GM21528 (cell line): Measurements from ENCODE around the gene ARHGEF37.
"Not testable (repeated sequence)": the region's sequence is repeated elsewhere in the genome, so short reads cannot be mapped to it uniquely, and the experiment has no call there.

Source experiments
- ATAC-seq: cut with Tn5 transposase; IDR thresholded peaks from one replicate; pipeline ENCODE4 v1.9.1; 2021; ENCODE audit warnings: mild to moderate bottlenecking, moderate library complexity; ENCODE audit not compliant: unreplicated experiment, low FRiP score

ARHGEF37 gene

DNA sequence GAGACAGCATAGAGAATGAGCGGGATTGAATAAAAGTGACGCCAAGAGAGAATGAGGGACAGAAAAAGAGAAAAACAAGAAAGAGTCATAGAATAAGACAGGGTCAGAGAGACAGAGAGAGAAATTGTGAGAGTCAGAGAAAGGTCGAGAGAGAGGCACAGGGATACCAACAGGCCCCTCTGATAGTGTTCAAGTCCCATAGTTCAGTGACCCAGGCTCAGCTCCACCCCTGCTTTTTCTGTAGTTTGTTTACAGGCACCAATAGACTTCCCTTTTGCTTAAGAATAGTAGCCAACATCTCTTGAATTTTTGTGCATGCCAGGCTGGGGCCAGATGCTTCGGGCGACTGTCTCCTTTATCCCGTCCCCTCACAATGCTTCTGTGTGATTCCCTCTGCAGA lies 62.5 kb downstream of the ARHGEF37 start:
- no peak for ATAC-seq

GRCh38 chr5:149644629-149645028 lies 63.3 kb downstream of the ARHGEF37 start:
- ATAC-seq = no peak

GRCh38 chr5:149645236-149645635 lies 63.9 kb downstream of the ARHGEF37 start:
- ATAC-seq = no peak

- no peak for ATAC-seq
Observed at GRCh38 chr5:149645725-149646124, 64.4 kb downstream of the ARHGEF37 start.

- ATAC-seq = no peak
Observed at GRCh38 chr5:149646564-149646963, 65.3 kb downstream of the ARHGEF37 start.

DNA sequence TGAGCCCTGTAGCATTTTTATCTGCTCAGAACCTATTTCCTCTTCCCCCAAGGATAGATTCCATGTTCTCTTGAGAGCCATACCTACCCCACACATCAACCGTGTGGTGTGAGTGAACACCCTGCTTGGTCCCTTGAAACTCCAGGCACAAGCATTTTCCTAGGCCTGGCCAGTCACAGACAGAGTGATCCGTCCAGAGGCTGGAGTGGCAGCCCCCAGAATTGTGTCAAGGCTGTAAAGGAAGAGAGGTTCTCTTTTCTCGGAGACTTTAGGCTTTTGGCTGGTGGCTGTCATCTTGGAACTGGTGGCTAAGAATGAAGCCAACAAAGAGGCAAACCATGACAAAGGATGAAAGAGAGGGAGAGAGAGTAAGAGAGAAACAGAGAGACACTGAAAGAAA lies 66.0 kb downstream of the ARHGEF37 start:
- ATAC-seq = no peak

DNA sequence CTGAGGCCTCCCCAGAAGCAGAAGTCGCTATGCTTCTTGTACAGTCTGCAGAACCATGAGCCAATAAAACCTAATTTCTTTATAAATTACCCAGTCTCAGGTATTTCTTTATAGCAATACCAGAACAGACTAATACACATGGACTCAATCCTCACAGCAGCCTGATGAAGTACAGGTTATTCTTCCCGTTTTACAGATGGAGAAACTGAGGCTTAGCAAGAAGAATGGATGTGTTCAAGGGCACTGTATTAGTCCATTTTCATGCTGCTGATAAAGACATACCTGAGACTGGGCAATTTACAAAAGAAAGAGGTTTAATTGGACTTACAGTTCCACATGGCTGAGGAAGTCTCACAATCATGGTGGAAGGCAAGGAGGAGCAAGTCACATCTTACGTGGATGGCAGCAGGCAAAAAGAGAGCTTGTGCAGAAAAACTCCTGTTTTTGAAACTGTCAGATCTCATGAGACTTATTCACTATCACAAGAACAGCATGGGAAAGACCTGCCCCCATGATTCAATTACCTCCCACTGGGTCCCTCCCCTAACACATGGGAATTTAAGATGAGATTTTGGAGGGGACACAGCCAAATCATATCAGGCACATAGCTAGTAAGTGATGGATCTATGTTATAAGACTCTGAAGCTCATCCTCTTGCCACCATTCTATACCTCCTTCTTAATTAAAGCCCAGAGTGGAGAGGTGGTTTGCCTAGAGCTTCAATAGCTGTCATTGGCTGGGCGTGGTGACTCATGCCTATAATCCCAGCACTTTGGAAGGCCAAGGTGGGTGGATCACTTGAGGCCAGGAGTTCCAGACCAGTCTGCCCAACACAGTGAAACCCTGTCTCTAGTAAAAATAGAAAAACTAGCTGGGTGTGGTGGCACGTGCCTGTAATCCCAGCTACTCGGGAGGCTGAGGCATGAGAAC lies 67.4 kb downstream of the ARHGEF37 start:
- not testable (repeated sequence) for ATAC-seq

DNA sequence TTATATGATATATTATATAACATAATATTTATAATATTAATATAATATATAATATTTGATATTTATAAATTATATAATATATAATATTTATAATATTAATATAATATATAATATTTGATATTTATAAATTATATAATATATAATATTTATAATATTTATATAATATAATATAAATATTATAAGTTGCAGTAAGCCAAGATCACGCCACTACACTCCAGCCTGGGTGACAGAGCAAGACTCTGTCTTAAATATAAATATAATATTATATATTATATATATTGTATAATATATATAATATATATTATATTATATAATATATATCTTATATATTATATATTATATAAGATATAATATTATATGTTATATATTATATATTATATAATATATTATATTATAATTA lies 68.4 kb downstream of the ARHGEF37 start:
- ATAC-seq = not testable (repeated sequence)

DNA sequence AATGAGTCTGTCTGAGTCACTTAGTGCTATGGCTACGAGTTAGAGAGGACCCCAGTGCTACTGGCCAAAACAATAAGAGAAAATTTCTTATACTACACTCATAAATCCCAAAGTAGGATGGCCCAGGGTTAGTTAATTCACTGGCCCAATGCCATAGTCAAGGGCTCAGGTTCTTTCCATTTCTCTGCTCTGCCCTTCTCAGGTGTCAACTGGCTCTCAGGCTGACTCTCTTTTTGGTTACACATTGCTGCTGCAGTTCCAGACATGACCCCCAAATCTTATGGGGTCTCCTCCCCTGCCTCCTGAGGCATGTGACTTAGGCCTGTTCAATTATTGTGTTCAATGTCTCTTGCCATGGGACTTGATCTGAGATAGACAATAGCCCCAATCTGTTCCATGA lies 70.4 kb downstream of the ARHGEF37 start:
- no peak for ATAC-seq

DNA sequence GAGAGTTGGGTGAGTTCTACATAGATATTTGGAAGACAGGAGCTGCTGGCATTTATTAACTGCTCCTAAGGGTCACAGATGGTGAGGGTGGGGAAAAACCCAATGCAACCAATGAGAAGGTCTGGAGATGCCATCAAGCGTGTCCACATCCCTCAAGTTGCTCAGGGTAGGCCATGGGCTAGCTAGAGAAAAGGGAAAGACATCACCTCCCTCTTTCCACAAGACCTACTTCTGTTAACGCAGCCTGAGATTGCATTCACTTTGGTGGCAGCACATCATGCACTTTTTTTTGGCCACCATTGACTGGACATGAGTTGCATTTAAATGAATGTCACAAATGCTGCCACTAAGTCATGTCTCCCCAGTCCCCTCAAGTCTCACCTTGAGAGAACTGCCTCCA lies 71.4 kb downstream of the ARHGEF37 start:
- ATAC-seq = no peak

GRCh38 chr5:149654231-149654630 lies 72.9 kb downstream of the ARHGEF37 start:
- no peak for ATAC-seq

DNA sequence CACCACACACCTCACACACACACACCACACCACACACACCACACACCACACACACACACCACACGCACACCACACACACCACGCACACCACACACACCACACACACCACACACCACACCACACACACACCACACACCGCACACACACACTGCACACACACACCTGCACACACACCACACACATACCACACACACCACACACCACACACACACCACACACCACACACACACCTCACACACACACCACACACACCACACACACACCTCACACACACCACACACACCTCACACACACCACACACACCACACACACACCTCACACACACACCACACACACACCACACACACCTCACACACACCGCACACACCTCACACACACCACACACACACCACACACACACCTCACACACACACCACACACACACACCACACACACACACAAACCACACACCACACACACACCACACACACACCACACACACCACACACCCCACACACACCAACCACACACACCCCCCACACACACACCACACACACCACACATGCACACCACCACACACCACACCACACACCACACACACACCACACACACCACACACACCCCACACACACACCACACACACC lies 73.7 kb downstream of the ARHGEF37 start:
- no peak for ATAC-seq

DNA sequence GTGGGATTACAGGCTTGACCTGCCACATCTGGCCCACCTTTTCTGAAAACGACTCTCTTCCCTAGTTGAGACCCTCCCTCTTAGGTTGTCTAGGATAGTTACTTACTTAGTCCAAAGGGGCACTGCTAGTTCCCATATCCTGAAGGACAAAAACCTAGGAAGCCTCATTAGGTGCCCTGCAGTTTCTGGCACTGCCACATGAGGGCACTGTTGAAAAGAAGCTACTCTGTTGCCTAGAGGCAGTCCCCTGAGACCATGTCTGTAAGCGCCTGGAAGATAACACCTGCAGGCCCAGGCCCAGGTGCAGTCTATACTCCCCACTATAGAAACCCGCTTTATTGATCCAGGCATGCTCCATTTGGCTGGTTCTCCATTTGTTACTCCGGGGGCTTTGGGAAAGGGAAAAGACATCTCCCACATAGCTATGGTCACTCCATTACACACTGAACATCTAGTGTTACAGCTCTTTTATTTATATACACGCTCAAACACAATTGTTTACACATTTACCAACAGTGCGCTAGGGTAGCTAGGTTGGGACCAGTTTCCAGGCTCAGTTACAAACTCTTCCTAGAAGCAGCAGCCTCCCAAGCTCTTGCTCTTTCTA lies 75.4 kb downstream of the ARHGEF37 start:
- no peak for ATAC-seq

DNA sequence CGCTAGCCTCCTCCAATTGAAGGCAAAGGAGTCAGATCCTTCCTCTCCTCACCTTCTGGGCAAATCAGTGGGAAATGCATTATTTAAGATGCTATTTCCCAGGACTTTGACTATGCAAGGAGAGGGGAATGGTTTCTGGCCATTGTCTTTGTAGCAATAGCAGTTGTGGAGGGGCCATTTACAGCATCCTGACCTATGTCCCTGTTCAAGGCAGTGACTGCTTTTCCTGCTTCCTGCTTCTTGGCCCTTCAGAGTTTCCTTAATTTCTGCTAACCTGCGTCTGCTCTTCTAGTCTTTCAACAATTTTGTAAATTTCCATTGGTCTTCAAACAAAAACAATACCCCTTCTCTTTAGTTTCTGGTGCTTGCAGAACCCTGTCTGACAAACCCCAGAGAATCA lies 76.0 kb downstream of the ARHGEF37 start:
- no peak for ATAC-seq

DNA sequence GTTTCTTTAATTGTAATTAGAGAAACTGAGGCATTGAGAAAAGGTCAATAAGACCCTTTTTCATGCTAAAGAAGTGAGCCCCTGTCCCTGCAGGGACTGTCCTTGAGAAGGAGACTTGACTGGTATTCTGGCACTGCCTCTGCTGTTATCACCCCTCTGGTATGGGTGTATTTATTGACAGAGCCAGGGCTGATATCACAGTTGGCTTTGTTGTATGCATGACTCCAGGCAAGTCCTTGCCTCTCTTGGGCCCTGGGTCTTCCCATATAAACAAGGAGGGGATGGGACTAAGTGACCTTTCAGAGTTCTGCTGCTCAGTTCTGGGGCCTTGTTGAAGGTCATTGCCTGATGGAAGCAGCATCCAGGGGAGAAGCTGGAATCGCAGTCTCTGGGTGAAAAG lies 77.0 kb downstream of the ARHGEF37 start:
- no peak for ATAC-seq

- no peak for ATAC-seq
Observed at GRCh38 chr5:149664083-149664482, 82.8 kb downstream of the ARHGEF37 start.

DNA sequence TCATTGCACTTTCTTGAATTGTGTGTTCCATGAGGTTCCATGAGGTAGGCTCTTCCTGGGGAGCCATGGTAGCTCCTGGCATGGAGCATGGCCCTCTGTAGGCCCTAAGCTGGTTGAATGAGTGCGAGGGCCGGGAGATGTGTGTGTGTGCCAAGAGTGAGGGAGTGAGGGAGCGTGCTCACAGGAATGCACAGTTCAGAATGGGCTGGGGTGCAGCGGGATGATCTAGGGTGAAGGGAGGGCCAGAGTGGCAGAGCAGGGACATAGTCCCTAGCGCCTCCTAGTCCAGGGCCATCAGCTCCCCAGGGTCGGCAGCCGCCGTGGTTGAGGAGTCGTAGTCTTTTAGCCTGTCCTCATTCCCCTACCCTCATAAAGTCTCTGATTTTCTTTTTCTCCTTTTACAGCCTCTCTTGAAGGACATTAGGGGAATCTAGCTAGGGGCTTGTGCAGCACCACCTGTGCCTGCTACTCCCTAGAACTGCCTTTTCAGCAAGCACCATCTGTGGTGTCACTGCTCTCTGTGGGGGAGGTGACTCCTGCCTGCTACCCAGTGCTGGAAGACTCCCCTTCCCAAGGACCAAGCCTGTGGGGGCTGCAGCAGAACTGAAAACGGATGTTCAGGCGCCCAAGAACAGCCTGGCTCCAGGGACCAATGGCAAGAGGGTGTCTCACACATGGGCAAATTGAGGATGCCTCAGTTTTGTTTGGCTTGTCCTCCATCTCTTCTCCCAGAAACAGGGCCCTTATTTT lies 83.5 kb downstream of the ARHGEF37 start:
- no peak for ATAC-seq

DNA sequence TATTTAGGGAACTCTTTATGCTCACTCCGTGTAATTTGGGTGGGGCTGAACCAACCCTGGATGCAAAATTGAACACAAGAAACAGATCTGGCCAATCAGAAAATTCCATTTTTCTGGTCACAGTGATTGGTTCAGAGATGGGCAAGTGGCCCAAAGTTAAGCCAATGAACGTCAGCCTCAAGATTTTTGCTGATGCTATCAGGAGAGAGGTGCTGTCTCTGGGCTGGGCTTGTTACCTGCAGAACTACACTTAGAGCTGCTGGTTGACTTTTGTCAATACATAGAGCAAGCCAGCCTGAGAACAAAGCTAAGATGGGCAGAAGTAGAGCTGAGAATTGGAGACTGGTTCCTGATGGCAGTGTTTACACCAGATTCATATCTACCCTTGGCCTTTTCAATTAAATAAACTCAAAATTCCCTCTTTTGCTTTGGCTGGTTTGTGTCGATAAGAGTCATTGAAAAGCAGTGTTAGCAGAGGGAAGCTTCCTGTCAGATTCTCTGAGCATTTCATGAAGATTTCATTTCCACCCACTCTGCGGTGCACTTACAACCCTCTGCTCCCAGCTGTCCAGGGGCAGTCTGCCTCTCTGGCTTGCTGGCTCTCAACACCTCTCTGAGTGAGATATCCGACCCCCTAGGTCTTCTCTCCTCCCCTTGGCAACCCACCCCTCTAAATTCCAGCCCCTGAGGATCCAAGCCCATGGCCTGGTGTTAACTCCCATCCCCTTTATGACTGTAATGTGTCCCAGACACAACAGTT lies 84.3 kb downstream of the ARHGEF37 start:
- no peak for ATAC-seq

- no peak for ATAC-seq
Observed at GRCh38 chr5:149666212-149666852, 85.0 kb downstream of the ARHGEF37 start.
